ENCODE data around the gene TMEM132C. TPM values are rescaled to one million over a fixed set of nuclear protein-coding genes. Genes with fewer than 3 reads are reported as not detected.

The TMEM132C gene
- polyA plus RNA-seq, 1 of the 3 experiments (the other 2 are of a cell fraction): not detected

DNA sequence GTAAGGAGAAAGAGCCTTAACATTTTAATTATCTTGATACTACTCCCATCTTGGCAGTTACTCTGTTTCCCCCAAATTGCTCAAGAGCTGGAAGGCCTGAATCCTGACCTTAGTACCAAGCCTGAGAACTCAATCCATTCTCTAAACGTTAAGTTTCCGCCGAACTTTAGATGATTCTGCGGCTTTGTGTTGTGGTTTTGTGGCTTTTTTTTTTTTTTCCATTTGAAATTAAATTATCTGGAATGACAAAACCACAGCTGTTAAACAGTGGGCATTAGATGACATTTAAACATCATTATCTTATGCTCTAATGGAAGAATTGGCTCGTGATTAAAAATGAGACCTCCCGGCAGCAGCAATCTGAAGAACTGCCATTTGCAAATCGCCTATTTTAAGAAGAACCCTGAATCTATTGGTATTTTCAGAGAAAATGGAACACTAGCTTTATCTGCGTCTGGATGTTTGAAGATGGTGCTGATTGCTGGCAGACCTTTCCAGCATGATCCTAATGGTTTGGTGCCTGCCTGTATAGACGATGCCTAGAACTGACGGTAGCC, 38.4 kb downstream of the TMEM132C start:
- peak; percentile 32; the same call in 1 of the 2 replicates for TF ChIP-seq GATA2 (CRISPR knock-in tag; IDR thresholded peaks at IDR 0.05)
- TF ChIP-seq, protein P1, sequence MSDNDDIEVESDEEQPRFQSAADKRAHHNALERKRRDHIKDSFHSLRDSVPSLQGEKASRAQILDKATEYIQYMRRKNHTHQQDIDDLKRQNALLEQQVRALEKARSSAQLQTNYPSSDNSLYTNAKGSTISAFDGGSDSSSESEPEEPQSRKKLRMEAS (IDR thresholded peaks at IDR 0.05; ENCODE audit: low read depth): no peak
- no peaks in the 10 kb centered on the region for H3K79me2 ChIP-seq (ENCODE audit: insufficient read depth)
- H3K4me3 ChIP-seq (ENCODE audit: low read depth in 2 of 2, low read length in 1 of 2): no peak overlapping the region
- no peaks in the 10 kb centered on the region for H4K20me1 ChIP-seq (ENCODE audit: insufficient read depth)
- ChIA-PET POLR2A (no interaction called here), CTCF (no interaction called here)
- peak; percentile 13 for DNase-seq
- no peaks in the 10 kb centered on the region for H3K9me3 ChIP-seq
- no peaks in the 10 kb centered on the region for H3K27me3 ChIP-seq (ENCODE audit: insufficient read depth)
- H3K4me2 ChIP-seq: no peak overlapping the region
- H3K36me3 ChIP-seq (replicated peaks in 1 of 2; ENCODE audit: control insufficient read depth in 1 of 2, insufficient read depth in 2 of 2, low read length in 1 of 2): no peaks in the 10 kb centered on the region
- H3K27ac ChIP-seq (ENCODE audit: low read depth in 2 of 2, low read length in 1 of 2): no peak overlapping the region
- WGBS (ENCODE audit: low lambda C conversion rate): 14% methylated on average over 10 of the region's 10 CpGs
- no peaks in the 10 kb centered on the region for H3F3A ChIP-seq (replicated peaks; ENCODE audit: insufficient read depth)
- no peaks in the 10 kb centered on the region for H3K9me2 ChIP-seq
- H2AFZ ChIP-seq (ENCODE audit: low read depth): no peak overlapping the region
- no peak overlapping the region for H3K9ac ChIP-seq
- no peaks in the 10 kb centered on the region for H3K4me1 ChIP-seq (ENCODE audit: control insufficient read depth in 1 of 2, insufficient read depth in 2 of 2, low read depth in 1 of 2, low read length in 1 of 2)

DNA sequence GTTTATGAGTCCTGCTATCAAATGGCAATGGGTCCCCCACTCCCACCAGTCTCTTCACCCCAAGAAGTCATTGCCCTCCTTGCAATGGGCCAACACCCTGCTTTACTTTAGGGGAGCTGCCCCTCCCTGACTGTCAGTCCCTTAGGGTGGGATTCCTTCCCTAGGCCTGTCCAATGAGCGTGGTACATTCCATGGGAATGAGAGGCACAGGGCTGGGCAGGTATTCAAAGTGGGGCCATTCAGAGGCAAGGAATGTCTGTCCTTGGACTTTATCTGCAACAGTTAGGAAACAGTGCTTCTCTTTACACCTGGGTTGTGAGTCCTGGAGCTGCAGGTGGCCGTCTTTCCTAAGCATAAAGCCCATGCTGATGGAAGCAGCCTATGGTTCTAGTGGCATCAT, 40.8 kb downstream of the TMEM132C start:
- Histone ChIP-seq H3F3A (replicated peaks; ENCODE audit: insufficient read depth) (no peaks in the 10 kb centered on the region), H3K4me1 (ENCODE audit: control insufficient read depth in 1 of 2, insufficient read depth in 2 of 2, low read depth in 1 of 2, low read length in 1 of 2) (no peaks in the 10 kb centered on the region), H3K9me2 (no peaks in the 10 kb centered on the region), H4K20me1 (ENCODE audit: insufficient read depth) (no peaks in the 10 kb centered on the region), H3K27me3 (ENCODE audit: insufficient read depth) (no peaks in the 10 kb centered on the region), H3K4me2 (no peak overlapping the region), H3K36me3 (replicated peaks in 1 of 2; ENCODE audit: control insufficient read depth in 1 of 2, insufficient read depth in 2 of 2, low read length in 1 of 2) (no peaks in the 10 kb centered on the region), H3K9me3 (no peaks in the 10 kb centered on the region), H3K9ac (no peak overlapping the region), H2AFZ (ENCODE audit: low read depth) (no peak overlapping the region), H3K79me2 (ENCODE audit: insufficient read depth) (no peaks in the 10 kb centered on the region), H3K4me3 (ENCODE audit: low read depth in 2 of 2, low read length in 1 of 2) (no peak overlapping the region), H3K27ac (ENCODE audit: low read depth in 2 of 2, low read length in 1 of 2) (no peak overlapping the region)
- POLR2A ChIA-PET: no interaction called here
- DNase-seq: no peak
- CTCF ChIA-PET: interaction anchor here (1.7 kb wide), 1 partner anchor 48 kb away, joined by 6 read pairs; no protein-coding TSS in a partner anchor
- TF ChIP-seq TEAD4 (IDR thresholded peaks at IDR 0.05; ENCODE audit: borderline replicate concordance, insufficient read depth) (no peak), TAF1 (IDR thresholded peaks at IDR 0.05; ENCODE audit: borderline replicate concordance, low read depth, low read length) (no peak), POLR2AphosphoS5 (IDR thresholded peaks at IDR 0.05; ENCODE audit: low read depth, low read length) (no peak), YY1 (IDR thresholded peaks at IDR 0.05; ENCODE audit: low read depth) (no peak), GATA2 (CRISPR knock-in tag; IDR thresholded peaks at IDR 0.05) (no peak), NFIC (IDR thresholded peaks at IDR 0.05; ENCODE audit: borderline replicate concordance) (no peak), FOXM1 (IDR thresholded peaks at IDR 0.05; ENCODE audit: low read depth) (no peak), JUND (IDR thresholded peaks at IDR 0.05) (no peak)
- WGBS (ENCODE audit: low lambda C conversion rate): 0% methylated on average over 1 of the region's 2 CpGs

DNA sequence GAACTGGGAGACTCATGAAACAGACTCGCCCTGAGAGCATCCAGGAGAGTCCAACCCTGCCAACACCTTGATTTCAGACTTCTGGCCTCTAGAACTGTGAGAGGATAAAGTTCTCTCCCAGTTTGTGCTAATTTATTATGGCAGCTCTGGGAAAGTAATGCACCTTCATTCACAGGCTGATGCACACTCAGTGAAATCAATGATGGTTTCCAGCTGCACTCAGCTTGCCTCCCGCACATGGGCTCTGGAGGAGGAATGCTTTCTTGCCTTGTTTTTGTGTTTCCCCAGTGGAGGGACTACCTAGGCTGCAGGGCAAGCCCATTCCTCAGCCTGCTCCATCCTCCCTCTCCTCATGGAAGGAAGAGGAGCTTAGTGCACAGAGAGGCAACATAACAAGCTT, 45.7 kb downstream of the TMEM132C start:
- Histone ChIP-seq H3K4me2 (no peak overlapping the region), H3K4me1 (ENCODE audit: control insufficient read depth in 1 of 2, insufficient read depth in 2 of 2, low read depth in 1 of 2, low read length in 1 of 2) (no peaks in the 10 kb centered on the region), H4K20me1 (ENCODE audit: insufficient read depth) (no peaks in the 10 kb centered on the region), H3K27ac (ENCODE audit: low read depth in 2 of 2, low read length in 1 of 2) (no peak overlapping the region), H3K36me3 (replicated peaks in 1 of 2; ENCODE audit: control insufficient read depth in 1 of 2, insufficient read depth in 2 of 2, low read length in 1 of 2) (no peaks in the 10 kb centered on the region), H3K9ac (no peak overlapping the region), H2AFZ (ENCODE audit: low read depth) (no peak overlapping the region), H3K9me3 (no peaks in the 10 kb centered on the region), H3K79me2 (ENCODE audit: insufficient read depth) (no peaks in the 10 kb centered on the region), H3K4me3 (ENCODE audit: low read depth in 2 of 2, low read length in 1 of 2) (no peak overlapping the region), H3F3A (replicated peaks; ENCODE audit: insufficient read depth) (no peaks in the 10 kb centered on the region), H3K27me3 (ENCODE audit: insufficient read depth) (no peaks in the 10 kb centered on the region), H3K9me2 (no peaks in the 10 kb centered on the region)
- POLR2A ChIA-PET: no interaction called here
- no peak for DNase-seq
- CTCF ChIA-PET: interaction anchor here (1.3 kb wide), 1 partner anchor 54 kb away, joined by 5 read pairs; no protein-coding TSS in a partner anchor
- no peak for TF ChIP-seq RFX5 (IDR thresholded peaks at IDR 0.05; ENCODE audit: low read length)
- whole genome bisulfite sequencing (ENCODE audit: low lambda C conversion rate): 5% methylated on average over 2 of the region's 2 CpGs

Data from SK-N-SH (cell line).